NOMO-1 treated with dmso at 0.1 percent for 144 hours (cell line): ENCODE measurements around the gene LGI2.
"Not testable (repeated sequence)": the region's sequence is repeated elsewhere in the genome, so short reads cannot be mapped to it uniquely, and the experiment has no call there.

ENCODE experiments used
- DNase-seq: peaks from one replicate; lab custom pipeline; 2025; ENCODE audit not compliant: unreplicated experiment; lab: John Stamatoyannopoulos, UW

LGI2 gene

GRCh38 chr4:25051534-25051933, 20.8 kb upstream of the LGI2 start:
- no peak for DNase-seq

GRCh38 chr4:25050370-25051078, 19.8 kb upstream of the LGI2 start:
- DNase-seq, result no peak

GRCh38 chr4:25043548-25043947, 12.8 kb upstream of the LGI2 start:
- DNase-seq, result no peak

GRCh38 chr4:25033526-25033925, 2.8 kb upstream of the LGI2 start:
- DNase-seq, result no peak

GRCh38 chr4:25032126-25032525, 1.4 kb upstream of the LGI2 start:
- DNase-seq, result no peak

GRCh38 chr4:25031077-25031621, 403 bp upstream of the LGI2 start:
- DNase-seq, result no peak

GRCh38 chr4:25029479-25030276, 1.1 kb downstream of the LGI2 start:
- DNase-seq, result no peak

GRCh38 chr4:25028851-25029250, 1.9 kb downstream of the LGI2 start:
- DNase-seq, result no peak

GRCh38 chr4:25022766-25023165, 8.0 kb downstream of the LGI2 start:
- no peak for DNase-seq

GRCh38 chr4:25021216-25021615, 9.5 kb downstream of the LGI2 start:
- no peak for DNase-seq

- DNase-seq, result no peak
Measured at GRCh38 chr4:25020236-25020635, 10.5 kb downstream of the LGI2 start.

GRCh38 chr4:25019501-25019900, 11.2 kb downstream of the LGI2 start:
- no peak for DNase-seq

GRCh38 chr4:25015012-25015411, 15.7 kb downstream of the LGI2 start:
- no peak for DNase-seq

- DNase-seq, result not testable (repeated sequence)
Measured at GRCh38 chr4:25014662-25014983, 16.1 kb downstream of the LGI2 start.

- DNase-seq, result no peak
Measured at GRCh38 chr4:25013756-25014661, 16.7 kb downstream of the LGI2 start.

GRCh38 chr4:25012655-25013054, 18.1 kb downstream of the LGI2 start:
- DNase-seq, result no peak

- no peak for DNase-seq
Measured at GRCh38 chr4:25011135-25011866, 19.4 kb downstream of the LGI2 start.

GRCh38 chr4:25007598-25007997, 23.1 kb downstream of the LGI2 start:
- DNase-seq, result no peak

- DNase-seq, result no peak
Measured at GRCh38 chr4:25002681-25003080, 28.1 kb downstream of the LGI2 start.

- DNase-seq, result no peak
Measured at GRCh38 chr4:25001509-25001908, 29.2 kb downstream of the LGI2 start.

- no peak for DNase-seq
Measured at GRCh38 chr4:25000639-25001038, 30.1 kb downstream of the LGI2 start.
